ENCODE results near the gene HIPK2. TPM values are rescaled to one million over a fixed set of nuclear protein-coding genes. Genes with fewer than 3 reads are reported as not detected.

HIPK2 gene
- total RNA-seq, 4 donors from 2014 or later: 17.9 to 35.9 (median 22.4) TPM

- no peak overlapping the region for H3K4me3 ChIP-seq
- peak overlapping the region in 2 of 4 donors; percentile 29 to 41 for H3K27ac ChIP-seq
- no peaks in the 10 kb centered on the region for H3K27me3 ChIP-seq
- 81 to 87% methylated on average over 7 to 8 of the region's 17 CpGs for WGBS, 2 donors (ENCODE audit: low coverage in 1 of 2)
- no peaks in the 10 kb centered on the region for H3K36me3 ChIP-seq
- no peak for TF ChIP-seq CTCF (IDR thresholded peaks at IDR 0.05)
- TF ChIP-seq EP300 (IDR thresholded peaks at IDR 0.05): no peak
- no peak for TF ChIP-seq POLR2A (IDR thresholded peaks at IDR 0.05)
- no peak for TF ChIP-seq POLR2AphosphoS5 (IDR thresholded peaks at IDR 0.05)
- peaks cover 0 to 77% (median 12%) of the 10 kb centered on the region in 3 donors for H3K4me1 ChIP-seq
- no peaks in the 10 kb centered on the region for H3K9me3 ChIP-seq
- ATAC-seq: no peak
Observed at GRCh38 chr7:139739863-139740597, 37.8 kb downstream of the HIPK2 start.

- Histone ChIP-seq H3K36me3 (no peaks in the 10 kb centered on the region), H3K27me3 (no peaks in the 10 kb centered on the region), H3K9me3 (no peaks in the 10 kb centered on the region), H3K4me3 (no peak overlapping the region), H3K4me1 (peaks cover 0 to 79% (median 19%) of the 10 kb centered on the region in 3 donors), H3K27ac (no peak overlapping the region)
- no peak for TF ChIP-seq CTCF (IDR thresholded peaks at IDR 0.05)
- TF ChIP-seq POLR2AphosphoS5 (IDR thresholded peaks at IDR 0.05): no peak
- TF ChIP-seq EP300 (IDR thresholded peaks at IDR 0.05): no peak
- TF ChIP-seq POLR2A (IDR thresholded peaks at IDR 0.05): no peak
- 81 to 95% methylated on average over 2 to 3 of the region's 3 CpGs for WGBS, 2 donors (ENCODE audit: low coverage in 1 of 2)
- ATAC-seq: no peak
Observed at GRCh38 chr7:139738772-139739171, 39.0 kb downstream of the HIPK2 start.

- no peak for ATAC-seq
- WGBS, 2 donors (ENCODE audit: low coverage in 1 of 2): 63 to 73% methylated on average over 6 of the region's 6 CpGs
- Histone ChIP-seq H3K36me3 (no peaks in the 10 kb centered on the region), H3K9me3 (no peaks in the 10 kb centered on the region), H3K4me3 (no peak overlapping the region), H3K27me3 (no peaks in the 10 kb centered on the region), H3K27ac (peak overlapping the region in 3 of 4 donors; percentile 6 to 73 (median 28)), H3K4me1 (peaks cover 0 to 78% (median 16%) of the 10 kb centered on the region in 3 donors)
- no peak for TF ChIP-seq POLR2A (IDR thresholded peaks at IDR 0.05)
- no peak for TF ChIP-seq CTCF (IDR thresholded peaks at IDR 0.05)
- no peak for TF ChIP-seq EP300 (IDR thresholded peaks at IDR 0.05)
- TF ChIP-seq POLR2AphosphoS5 (IDR thresholded peaks at IDR 0.05): no peak
Observed at GRCh38 chr7:139738101-139738489, 39.7 kb downstream of the HIPK2 start.

- H3K4me3 ChIP-seq: no peak overlapping the region
- no peak for ATAC-seq
- H3K9me3 ChIP-seq: no peaks in the 10 kb centered on the region
- 77 to 90% methylated on average over 4 to 10 of the region's 10 CpGs for WGBS, 2 donors (ENCODE audit: low coverage in 1 of 2)
- no peaks in the 10 kb centered on the region for H3K36me3 ChIP-seq
- TF ChIP-seq CTCF (IDR thresholded peaks at IDR 0.05): no peak
- H3K4me1 ChIP-seq: peaks cover 0 to 80% (median 11%) of the 10 kb centered on the region in 3 donors
- H3K27me3 ChIP-seq: no peaks in the 10 kb centered on the region
- H3K27ac ChIP-seq: peak overlapping the region in 3 of 4 donors; percentile 6 to 73 (median 28)
Observed at GRCh38 chr7:139737221-139738100, 40.3 kb downstream of the HIPK2 start.
